DMS114 treated with DMSO at 0.1 percent for 48 hours (cell line): ENCODE results near the gene ECE2.

Experiments used
- DNase-seq: peaks from one replicate; lab custom pipeline; 2025; ENCODE audit not compliant: unreplicated experiment; lab: John Stamatoyannopoulos, UW

ECE2 gene

DNA sequence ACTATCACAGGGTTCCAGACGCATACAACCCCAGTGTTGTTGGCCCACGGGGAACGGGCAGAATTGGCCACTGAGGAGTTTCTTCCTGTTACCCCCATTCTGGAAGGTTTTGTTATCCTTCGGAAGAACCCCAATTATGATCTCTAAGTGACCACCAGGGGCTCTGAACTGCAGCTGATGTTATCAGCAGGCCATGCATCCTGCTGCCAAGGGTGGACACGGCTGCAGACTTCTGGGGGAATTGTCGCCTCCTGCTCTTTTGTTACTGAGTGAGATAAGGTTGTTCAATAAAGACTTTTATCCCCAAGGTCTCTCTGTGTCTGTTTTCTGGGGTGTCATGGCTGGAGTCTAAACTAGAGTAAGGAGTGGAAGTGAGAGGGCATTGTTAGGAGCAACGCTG is 32.9 kb downstream of the ECE2 start:
- DNase-seq: no peak

GRCh38 chr3:184311633-184312032 is 35.8 kb downstream of the ECE2 start:
- no peak for DNase-seq

DNA sequence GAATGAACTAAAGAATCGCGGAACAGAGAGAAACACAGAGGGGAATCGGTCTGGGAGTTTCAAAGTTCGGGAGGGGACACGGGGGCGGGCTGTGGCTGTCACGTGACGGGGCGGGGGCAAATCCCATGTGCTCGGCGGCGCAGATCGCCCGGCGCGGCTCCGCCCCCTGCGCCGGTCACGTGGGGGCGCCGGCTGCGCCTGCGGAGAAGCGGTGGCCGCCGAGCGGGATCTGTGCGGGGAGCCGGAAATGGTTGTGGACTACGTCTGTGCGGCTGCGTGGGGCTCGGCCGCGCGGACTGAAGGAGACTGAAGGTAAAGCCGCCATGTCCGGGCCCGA is 38.5 kb downstream of the ECE2 start, which contains the start of gene EIF4G1:
EIF4G1 (plus strand) TSS at position 244 of the 337 bp plus-strand sequence. CDS start 1,191 bp downstream, outside the sequence.
- peak; percentile 83 for DNase-seq

DNA sequence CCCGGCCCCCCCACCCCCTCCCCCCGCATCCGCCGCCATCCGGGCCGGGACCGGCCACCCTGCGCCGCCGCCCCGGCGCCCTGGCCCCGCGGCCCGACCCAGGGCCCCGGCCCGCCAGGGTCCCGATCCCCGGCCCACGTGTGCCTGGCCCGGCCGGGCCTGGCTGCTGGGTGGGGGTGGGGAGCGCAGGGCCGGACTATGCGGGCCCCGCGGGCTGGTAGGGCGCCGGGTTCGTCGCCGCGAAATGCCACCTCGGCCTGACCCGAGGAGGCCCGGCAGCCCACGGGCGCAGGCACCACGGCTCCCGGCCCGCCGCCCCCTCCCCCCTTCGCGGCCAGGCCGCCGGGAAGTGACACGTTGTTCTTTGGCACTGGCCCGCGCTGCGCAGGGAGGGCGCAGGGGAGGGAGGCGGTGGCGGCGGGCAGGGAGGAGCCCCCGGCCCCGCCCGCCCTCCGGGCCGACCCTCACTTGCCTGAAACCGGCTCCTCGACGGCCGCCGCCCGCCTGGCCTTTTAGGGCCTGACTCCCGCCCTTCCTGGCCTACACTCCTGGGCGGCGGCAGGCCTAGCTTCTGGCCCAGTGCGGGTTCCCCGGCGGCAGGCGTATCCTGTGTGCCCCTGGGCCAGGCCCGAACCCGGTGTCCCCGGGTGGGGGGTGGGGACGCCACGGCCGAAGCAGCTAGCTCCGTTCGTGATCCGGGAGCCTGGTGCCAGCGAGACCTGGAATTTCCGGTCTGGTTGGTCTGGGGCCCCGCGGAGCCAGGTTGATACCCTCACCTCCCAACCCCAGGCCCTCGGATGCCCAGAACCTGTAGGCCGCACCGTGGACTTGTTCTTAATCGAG is 39.1 kb downstream of the ECE2 start:
- DNase-seq: no peak

DNA sequence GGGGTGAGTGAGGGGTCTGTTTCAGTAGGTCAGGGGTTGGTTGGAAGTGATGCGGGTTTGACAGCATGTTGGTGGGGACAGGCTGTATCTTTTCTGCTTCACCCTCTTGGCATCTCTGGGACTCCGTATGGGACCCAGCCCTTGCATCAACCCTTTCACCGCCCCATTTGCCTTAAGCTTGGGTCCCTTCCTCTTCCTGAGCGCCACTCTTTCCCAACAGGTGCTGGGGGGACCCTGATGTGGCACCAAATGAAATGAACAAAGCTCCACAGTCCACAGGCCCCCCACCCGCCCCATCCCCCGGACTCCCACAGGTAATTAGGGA is 39.7 kb downstream of the ECE2 start:
- DNase-seq: no peak

GRCh38 chr3:184315871-184316661 is 40.2 kb downstream of the ECE2 start:
- no peak for DNase-seq

- no peak for DNase-seq
Measured at GRCh38 chr3:184316792-184317191, 41.0 kb downstream of the ECE2 start.

DNA sequence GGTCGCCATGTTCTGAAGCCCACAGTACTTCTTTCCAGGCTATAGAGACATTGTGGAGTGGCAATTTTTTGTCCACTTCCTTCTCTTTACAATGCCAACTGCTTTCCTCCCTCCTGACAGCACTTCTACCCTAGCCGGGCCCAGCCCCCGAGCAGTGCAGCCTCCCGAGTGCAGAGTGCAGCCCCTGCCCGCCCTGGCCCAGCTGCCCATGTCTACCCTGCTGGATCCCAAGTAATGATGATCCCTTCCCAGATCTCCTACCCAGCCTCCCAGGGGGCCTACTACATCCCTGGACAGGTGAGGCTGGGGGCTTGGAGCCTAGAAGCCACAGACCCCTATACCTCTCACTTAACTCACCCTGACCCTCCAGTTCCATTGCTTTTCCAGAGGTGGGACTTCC is 41.4 kb downstream of the ECE2 start:
- no peak for DNase-seq

GRCh38 chr3:184320104-184320445 is 44.3 kb downstream of the ECE2 start:
- no peak for DNase-seq

DNA sequence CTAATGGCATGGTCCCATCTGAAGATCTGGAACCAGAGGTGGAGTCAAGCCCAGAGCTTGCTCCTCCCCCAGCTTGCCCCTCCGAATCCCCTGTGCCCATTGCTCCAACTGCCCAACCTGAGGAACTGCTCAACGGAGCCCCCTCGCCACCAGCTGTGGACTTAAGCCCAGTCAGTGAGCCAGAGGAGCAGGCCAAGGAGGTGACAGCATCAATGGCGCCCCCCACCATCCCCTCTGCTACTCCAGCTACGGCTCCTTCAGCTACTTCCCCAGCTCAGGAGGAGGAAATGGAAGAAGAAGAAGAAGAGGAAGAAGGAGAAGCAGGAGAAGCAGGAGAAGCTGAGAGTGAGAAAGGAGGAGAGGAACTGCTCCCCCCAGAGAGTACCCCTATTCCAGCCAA is 45.8 kb downstream of the ECE2 start:
- DNase-seq: no peak

- no peak for DNase-seq
Measured at GRCh38 chr3:184322731-184323487, 47.1 kb downstream of the ECE2 start.

DNA sequence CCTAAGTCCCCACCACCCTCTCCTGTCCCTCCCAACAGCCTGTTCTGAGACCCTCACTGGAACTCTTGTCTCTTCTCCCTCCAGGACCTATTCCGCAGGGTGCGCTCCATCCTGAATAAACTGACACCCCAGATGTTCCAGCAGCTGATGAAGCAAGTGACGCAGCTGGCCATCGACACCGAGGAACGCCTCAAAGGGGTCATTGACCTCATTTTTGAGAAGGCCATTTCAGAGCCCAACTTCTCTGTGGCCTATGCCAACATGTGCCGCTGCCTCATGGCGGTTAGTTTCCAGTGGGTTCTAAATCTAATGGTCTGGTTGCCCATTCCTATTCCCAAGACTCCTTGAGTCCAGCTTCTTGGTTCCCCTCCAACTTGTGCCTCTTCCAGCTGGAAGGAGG is 47.9 kb downstream of the ECE2 start:
- DNase-seq: no peak

DNA sequence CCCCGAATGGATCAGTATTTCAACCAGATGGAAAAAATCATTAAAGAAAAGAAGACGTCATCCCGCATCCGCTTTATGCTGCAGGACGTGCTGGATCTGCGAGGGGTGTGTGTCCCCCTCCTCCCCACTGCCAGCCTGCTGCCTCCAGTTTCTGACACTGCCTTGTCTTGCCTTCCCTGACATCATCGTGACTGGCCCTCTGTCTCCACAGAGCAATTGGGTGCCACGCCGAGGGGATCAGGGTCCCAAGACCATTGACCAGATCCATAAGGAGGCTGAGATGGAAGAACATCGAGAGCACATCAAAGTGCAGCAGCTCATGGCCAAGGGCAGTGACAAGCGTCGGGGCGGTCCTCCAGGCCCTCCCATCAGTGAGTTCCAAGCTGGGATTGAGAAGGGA is 49.4 kb downstream of the ECE2 start:
- DNase-seq: no peak

GRCh38 chr3:184325715-184326369 is 50.0 kb downstream of the ECE2 start:
- DNase-seq: no peak

DNA sequence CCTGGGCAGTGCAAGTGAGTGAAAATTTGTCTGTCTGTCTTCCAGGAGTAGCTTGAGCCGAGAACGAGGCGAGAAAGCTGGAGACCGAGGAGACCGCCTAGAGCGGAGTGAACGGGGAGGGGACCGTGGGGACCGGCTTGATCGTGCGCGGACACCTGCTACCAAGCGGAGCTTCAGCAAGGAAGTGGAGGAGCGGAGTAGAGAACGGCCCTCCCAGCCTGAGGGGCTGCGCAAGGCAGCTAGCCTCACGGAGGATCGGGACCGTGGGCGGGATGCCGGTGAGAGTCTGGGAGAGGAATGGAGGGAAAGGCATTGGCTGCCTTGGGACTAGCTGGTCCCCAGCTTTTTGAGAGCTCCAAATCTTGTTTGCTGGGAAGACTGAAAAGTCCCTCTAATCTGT is 51.3 kb downstream of the ECE2 start:
- DNase-seq: no peak

DNA sequence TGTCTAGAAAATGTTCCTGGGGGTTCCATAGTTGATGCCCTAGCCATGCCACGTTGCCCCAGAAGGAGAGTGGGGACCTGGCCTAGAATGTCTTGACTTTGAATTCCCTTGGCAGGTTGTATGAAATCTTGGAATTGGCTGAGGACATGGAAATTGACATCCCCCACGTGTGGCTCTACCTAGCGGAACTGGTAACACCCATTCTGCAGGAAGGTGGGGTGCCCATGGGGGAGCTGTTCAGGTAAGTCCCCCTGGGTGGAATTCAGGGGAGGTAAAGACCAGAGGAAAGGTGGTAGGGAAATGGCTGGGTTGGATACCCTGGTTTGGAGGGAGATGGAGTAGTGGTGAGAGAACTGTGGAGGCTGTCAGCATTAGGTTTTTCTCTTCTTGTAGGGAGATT is 52.7 kb downstream of the ECE2 start:
- DNase-seq: no peak

DNA sequence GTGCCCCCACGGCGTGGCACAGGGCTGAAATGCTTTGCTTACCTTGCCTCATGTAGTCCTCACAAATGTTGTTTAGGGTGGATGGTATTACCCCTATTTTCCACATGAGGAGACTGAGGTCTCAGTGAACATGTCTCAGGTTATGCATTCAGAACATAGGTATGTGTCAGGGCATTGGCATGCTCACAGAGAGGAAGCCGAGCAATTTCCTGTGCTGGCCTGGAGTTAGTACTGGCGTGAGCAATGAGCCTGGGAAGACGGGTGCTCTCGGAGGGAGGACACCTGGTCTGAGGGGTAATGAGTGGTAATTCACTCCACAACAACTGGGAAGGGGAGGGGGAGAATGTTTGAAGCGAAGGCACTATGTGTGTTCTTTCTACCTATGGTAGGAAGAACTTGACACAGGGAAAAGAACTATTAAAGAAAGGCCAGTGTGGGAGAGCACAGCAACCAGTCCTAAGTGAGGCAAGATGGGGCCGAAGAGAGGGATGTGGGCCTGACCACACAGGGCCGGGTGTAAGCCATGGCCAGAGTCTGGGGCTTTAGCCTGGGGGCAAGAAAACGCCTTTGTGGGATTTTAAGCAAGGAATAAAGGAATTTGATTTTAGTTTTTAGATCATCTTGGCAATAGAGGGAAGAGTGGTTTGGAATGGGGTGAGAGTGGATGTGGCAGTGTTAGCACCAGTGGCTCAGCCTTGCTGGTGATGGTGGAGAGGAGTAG is 56.7 kb downstream of the ECE2 start:
- no peak for DNase-seq

GRCh38 chr3:184333190-184333589 is 57.4 kb downstream of the ECE2 start:
- no peak for DNase-seq

- no peak for DNase-seq
Measured at GRCh38 chr3:184333700-184334099, 57.9 kb downstream of the ECE2 start.

DNA sequence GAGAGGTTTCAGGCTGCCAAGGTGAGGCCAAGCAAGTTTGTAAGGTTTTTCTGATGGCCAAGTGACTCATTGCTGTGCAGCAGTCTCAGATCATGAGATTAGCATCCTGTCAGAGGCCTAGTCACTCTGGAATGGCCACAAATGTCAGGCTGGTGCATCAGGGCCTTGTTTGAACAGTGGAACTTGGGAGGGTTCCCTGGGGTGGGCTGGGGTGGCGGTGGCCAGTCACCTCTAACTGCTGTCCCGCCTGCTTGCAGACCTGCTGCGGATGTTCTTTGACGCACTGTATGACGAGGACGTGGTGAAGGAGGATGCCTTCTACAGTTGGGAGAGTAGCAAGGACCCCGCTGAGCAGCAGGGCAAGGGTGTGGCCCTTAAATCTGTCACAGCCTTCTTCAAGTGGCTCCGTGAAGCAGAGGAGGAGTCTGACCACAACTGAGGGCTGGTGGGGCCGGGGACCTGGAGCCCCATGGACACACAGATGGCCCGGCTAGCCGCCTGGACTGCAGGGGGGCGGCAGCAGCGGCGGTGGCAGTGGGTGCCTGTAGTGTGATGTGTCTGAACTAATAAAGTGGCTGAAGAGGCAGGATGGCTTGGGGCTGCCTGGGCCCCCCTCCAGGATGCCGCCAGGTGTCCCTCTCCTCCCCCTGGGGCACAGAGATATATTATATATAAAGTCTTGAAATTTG is 58.8 kb downstream of the ECE2 start:
- DNase-seq: no peak
